ENCODE data around the gene ARIH1. TPM values are rescaled to one million over a fixed set of nuclear protein-coding genes. Genes with fewer than 3 reads are reported as not detected.

ARIH1 gene
- polyA plus RNA-seq, 1 of the 3 experiments (the other 2 are of a cell fraction): 48.3 TPM

DNA sequence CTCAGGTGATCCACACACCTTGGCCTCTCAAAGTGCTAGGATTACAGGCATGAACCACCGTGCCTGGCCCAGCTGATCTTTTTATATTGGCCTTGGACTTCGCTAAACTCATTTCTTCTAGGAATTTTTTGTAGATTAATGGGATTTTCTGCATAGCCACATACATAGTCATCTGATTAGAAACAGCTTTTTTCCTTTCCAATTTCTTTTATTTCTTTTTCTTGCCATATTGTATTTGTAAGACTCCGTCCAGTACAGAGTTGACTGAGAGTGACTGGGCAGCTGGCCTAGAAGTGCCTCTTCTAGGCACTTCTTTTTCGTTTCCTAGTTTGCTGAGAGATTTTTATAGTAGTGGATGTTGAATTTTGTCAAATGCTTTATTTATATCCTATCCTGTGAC is 37.4 kb downstream of the ARIH1 start (continued):
- TF ChIP-seq SMC3 (IDR thresholded peaks at IDR 0.05; ENCODE audit: low read depth, low read length) (no peak), MXI1 (IDR thresholded peaks at IDR 0.05; ENCODE audit: low read depth, low read length) (no peak), GATA2 (CRISPR knock-in tag; IDR thresholded peaks at IDR 0.05) (no peak), USF1 (IDR thresholded peaks at IDR 0.05; ENCODE audit: borderline replicate concordance, low read depth) (no peak), YY1 (IDR thresholded peaks at IDR 0.05; ENCODE audit: low read depth) (no peak), ELF1 (IDR thresholded peaks at IDR 0.05) (no peak), POLR2AphosphoS5 (IDR thresholded peaks at IDR 0.05; ENCODE audit: low read depth, low read length) (no peak)

GRCh38 chr15:72515591-72516389 is 41.7 kb downstream of the ARIH1 start:
- Histone ChIP-seq H3K4me1 (ENCODE audit: control insufficient read depth in 1 of 2, insufficient read depth in 2 of 2, low read depth in 1 of 2, low read length in 1 of 2) (peaks cover 0 to 6% of the 10 kb centered on the region in 2 experiments; a peak in 1 of 4 replicates), H3K36me3 (replicated peaks in 1 of 2; ENCODE audit: control insufficient read depth in 1 of 2, insufficient read depth in 2 of 2, low read length in 1 of 2) (peaks cover 0 to 8% of the 10 kb centered on the region in 2 experiments), H2AFZ (ENCODE audit: low read depth) (no peak overlapping the region), H3K27me3 (ENCODE audit: insufficient read depth) (no peaks in the 10 kb centered on the region), H3K4me3 (ENCODE audit: low read depth in 2 of 2, low read length in 1 of 2) (no peak overlapping the region), H3K9me3 (no peaks in the 10 kb centered on the region), H3K79me2 (ENCODE audit: insufficient read depth) (peaks cover 96% of the 10 kb centered on the region), H3K9ac (no peak overlapping the region), H3K9me2 (no peaks in the 10 kb centered on the region), H3K27ac (ENCODE audit: low read depth in 2 of 2, low read length in 1 of 2) (no peak overlapping the region), H4K20me1 (ENCODE audit: insufficient read depth) (peaks cover 87% of the 10 kb centered on the region), H3K4me2 (no peak overlapping the region), H3F3A (replicated peaks; ENCODE audit: insufficient read depth) (peaks cover 12% of the 10 kb centered on the region)
- CTCF ChIA-PET: interaction anchor here (1.0 to 1.6 kb wide), 2 partner anchors 9 to 42 kb away, joined by 3 read pairs; no protein-coding TSS in a partner anchor
- POLR2A ChIA-PET: no interaction called here
- TF ChIP-seq FOXJ3 (CRISPR knock-in tag; IDR thresholded peaks at IDR 0.05) (no peak), USF2 (IDR thresholded peaks at IDR 0.05; ENCODE audit: borderline replicate concordance, low read depth, low read length) (no peak), PBX3 (IDR thresholded peaks at IDR 0.05) (no peak)
- TF ChIP-seq, protein P1, sequence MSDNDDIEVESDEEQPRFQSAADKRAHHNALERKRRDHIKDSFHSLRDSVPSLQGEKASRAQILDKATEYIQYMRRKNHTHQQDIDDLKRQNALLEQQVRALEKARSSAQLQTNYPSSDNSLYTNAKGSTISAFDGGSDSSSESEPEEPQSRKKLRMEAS (IDR thresholded peaks at IDR 0.05; ENCODE audit: low read depth): no peak
- DNase-seq: no peak

- Histone ChIP-seq H3F3A (replicated peaks; ENCODE audit: insufficient read depth) (peaks cover 12% of the 10 kb centered on the region), H3K4me3 (ENCODE audit: low read depth in 2 of 2, low read length in 1 of 2) (no peak overlapping the region), H3K27ac (ENCODE audit: low read depth in 2 of 2, low read length in 1 of 2) (no peak overlapping the region), H3K9ac (no peak overlapping the region), H3K36me3 (replicated peaks in 1 of 2; ENCODE audit: control insufficient read depth in 1 of 2, insufficient read depth in 2 of 2, low read length in 1 of 2) (peaks cover 0 to 13% of the 10 kb centered on the region in 2 experiments), H3K9me2 (no peaks in the 10 kb centered on the region), H3K9me3 (no peaks in the 10 kb centered on the region), H3K79me2 (ENCODE audit: insufficient read depth) (peaks cover 96% of the 10 kb centered on the region), H3K4me2 (no peak overlapping the region), H4K20me1 (ENCODE audit: insufficient read depth) (peaks cover 78% of the 10 kb centered on the region), H3K27me3 (ENCODE audit: insufficient read depth) (no peaks in the 10 kb centered on the region), H2AFZ (ENCODE audit: low read depth) (no peak overlapping the region), H3K4me1 (ENCODE audit: control insufficient read depth in 1 of 2, insufficient read depth in 2 of 2, low read depth in 1 of 2, low read length in 1 of 2) (peaks cover 0 to 6% of the 10 kb centered on the region in 2 experiments; a peak in 1 of 4 replicates)
- TF ChIP-seq GATA2 (CRISPR knock-in tag; IDR thresholded peaks at IDR 0.05) (no peak), SMC3 (IDR thresholded peaks at IDR 0.05; ENCODE audit: low read depth, low read length) (no peak), SIN3A (IDR thresholded peaks at IDR 0.05; ENCODE audit: borderline replicate concordance, low read depth, low read length) (no peak), MXI1 (IDR thresholded peaks at IDR 0.05; ENCODE audit: low read depth, low read length) (no peak), RXRA (IDR thresholded peaks at IDR 0.05; ENCODE audit: borderline replicate concordance, low read depth) (no peak), FOSL2 (IDR thresholded peaks at IDR 0.05; ENCODE audit: borderline replicate concordance, low read depth) (no peak), CHD2 (IDR thresholded peaks at IDR 0.05; ENCODE audit: low read length, partially characterized antibody) (no peak), TAF1 (IDR thresholded peaks at IDR 0.05; ENCODE audit: borderline replicate concordance, low read depth, low read length) (no peak), YY1 (IDR thresholded peaks at IDR 0.05; ENCODE audit: low read depth) (no peak)
- TF ChIP-seq, protein P2, sequence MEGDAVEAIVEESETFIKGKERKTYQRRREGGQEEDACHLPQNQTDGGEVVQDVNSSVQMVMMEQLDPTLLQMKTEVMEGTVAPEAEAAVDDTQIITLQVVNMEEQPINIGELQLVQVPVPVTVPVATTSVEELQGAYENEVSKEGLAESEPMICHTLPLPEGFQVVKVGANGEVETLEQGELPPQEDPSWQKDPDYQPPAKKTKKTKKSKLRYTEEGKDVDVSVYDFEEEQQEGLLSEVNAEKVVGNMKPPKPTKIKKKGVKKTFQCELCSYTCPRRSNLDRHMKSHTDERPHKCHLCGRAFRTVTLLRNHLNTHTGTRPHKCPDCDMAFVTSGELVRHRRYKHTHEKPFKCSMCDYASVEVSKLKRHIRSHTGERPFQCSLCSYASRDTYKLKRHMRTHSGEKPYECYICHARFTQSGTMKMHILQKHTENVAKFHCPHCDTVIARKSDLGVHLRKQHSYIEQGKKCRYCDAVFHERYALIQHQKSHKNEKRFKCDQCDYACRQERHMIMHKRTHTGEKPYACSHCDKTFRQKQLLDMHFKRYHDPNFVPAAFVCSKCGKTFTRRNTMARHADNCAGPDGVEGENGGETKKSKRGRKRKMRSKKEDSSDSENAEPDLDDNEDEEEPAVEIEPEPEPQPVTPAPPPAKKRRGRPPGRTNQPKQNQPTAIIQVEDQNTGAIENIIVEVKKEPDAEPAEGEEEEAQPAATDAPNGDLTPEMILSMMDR (IDR thresholded peaks at IDR 0.05): no peak
- TF ChIP-seq, protein P1 (IDR thresholded peaks at IDR 0.05; ENCODE audit: low read depth): no peak
- POLR2A ChIA-PET: no interaction called here
- no peak for DNase-seq
- WGBS (ENCODE audit: low lambda C conversion rate): 74% methylated on average over 2 of the region's 2 CpGs
- CTCF ChIA-PET: interaction anchor here (1.0 to 1.6 kb wide), 2 partner anchors 10 to 43 kb away, joined by 3 read pairs; no protein-coding TSS in a partner anchor
Measured at GRCh38 chr15:72516777-72517176, 42.6 kb downstream of the ARIH1 start.

Data from SK-N-SH (cell line).